Activated CD4-positive, alpha-beta T cell treated with anti-CD3 and anti-CD28 coated beads, Interleukin-2, amount 10 ng/mL, durations not matched to agents 7 days and 5 days (primary cell): ENCODE data around the gene MAGI2. TPM values are rescaled to one million over a fixed set of nuclear protein-coding genes. Genes with fewer than 3 reads are reported as not detected.

Source experiments
- CTCF ChIA-PET: fragments of 350-600 bp; sonication (Branson Sonifier 250); formaldehyde crosslinking; loops from one replicate; lab custom pipeline; 2021; ENCODE audit warnings: antibody characterized with exemption; lab: Charles Lee
- POLR2A ChIA-PET: fragments of 350-600 bp; sonication (Branson Sonifier 250); formaldehyde crosslinking; loops from one replicate; lab custom pipeline; 2021; ENCODE audit warnings: antibody characterized with exemption; lab: Charles Lee
- DNase-seq: peaks from one replicate; pipeline ENCODE4 v3.0.0-alpha.2; 2020
- H3K27ac Mint-ChIP-seq: one replicate; pipeline ENCODE4 v1.8.0; 2021; ENCODE audit warnings: mild to moderate bottlenecking, moderate library complexity, mixed read lengths
- H3K27me3 Mint-ChIP-seq: one replicate; pipeline ENCODE4 v1.8.0; 2021; ENCODE audit warnings: mixed read lengths
- H3K36me3 Mint-ChIP-seq: one replicate; pipeline ENCODE4 v1.8.0; 2021; ENCODE audit warnings: low read depth, mixed read lengths
- H3K4me1 Mint-ChIP-seq: one replicate; pipeline ENCODE4 v1.8.0; 2021; ENCODE audit warnings: mixed read lengths
- H3K4me3 Mint-ChIP-seq: one replicate; pipeline ENCODE4 v1.8.0; 2021; ENCODE audit warnings: mild to moderate bottlenecking, moderate library complexity, mixed read lengths
- H3K9me3 Mint-ChIP-seq: one replicate; pipeline ENCODE4 v1.8.0; 2021; ENCODE audit warnings: mixed read lengths
- total RNA-seq, 2 experiments: library from RNA; stranded (reverse); gene quantifications; one replicate each; pipeline ENCODE4 v1.2.3, GENCODE V29; 2021

Gene MAGI2
- total RNA-seq, 2 experiments from 2014 or later, result 0.05 to 0.10 TPM

- H3K36me3 Mint-ChIP-seq, result no peaks in the 10 kb centered on the region
- no peak for DNase-seq
- CTCF ChIA-PET, result no interaction called here
Measured at GRCh38 chr7:78173666-78174065, 1279.8 kb downstream of the MAGI2 start.

DNA sequence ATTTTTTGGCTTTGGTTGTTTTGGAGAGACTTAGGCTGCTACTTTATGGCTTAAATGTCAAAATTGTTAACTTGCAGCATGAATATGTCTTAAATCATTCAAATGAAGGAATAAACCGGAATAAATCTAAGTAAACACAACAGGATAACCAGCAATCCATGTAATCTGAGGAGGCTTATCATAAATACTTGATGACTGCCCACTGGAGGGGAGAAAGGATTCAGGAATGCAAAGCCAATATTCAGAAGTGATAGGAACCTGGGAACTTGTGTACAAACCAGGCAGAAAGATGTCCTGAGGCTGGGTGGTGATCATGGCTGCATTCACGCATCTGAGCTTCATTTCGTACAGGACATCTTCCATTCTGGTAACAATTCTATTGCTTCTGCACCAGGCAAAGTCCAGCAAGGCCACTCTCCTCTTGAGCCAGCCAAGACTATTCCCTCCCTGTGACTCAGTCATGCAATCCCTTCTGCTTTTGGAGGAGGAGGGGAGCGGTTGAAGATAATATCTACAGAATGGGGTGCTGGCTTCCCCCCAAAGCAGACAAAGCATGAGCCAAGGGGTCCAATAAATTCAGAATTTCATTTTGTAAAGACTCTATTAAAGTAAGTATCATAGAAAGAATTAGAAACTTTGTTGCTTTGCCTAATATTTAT is 1280.4 kb downstream of the MAGI2 start:
- CTCF ChIA-PET, result no interaction called here
- POLR2A ChIA-PET, result no interaction called here
- Mint-ChIP-seq H3K36me3 (no peaks in the 10 kb centered on the region), H3K4me3 (no peak overlapping the region), H3K9me3 (no peaks in the 10 kb centered on the region), H3K4me1 (no peaks in the 10 kb centered on the region), H3K27ac (no peak overlapping the region), H3K27me3 (peaks cover 4% of the 10 kb centered on the region)
- no peak for DNase-seq

More at GRCh38 chr7:78173666-78174065, 1279.8 kb downstream of the MAGI2 start:
- Mint-ChIP-seq H3K27ac (no peak overlapping the region), H3K9me3 (no peaks in the 10 kb centered on the region), H3K27me3 (peaks cover 4% of the 10 kb centered on the region), H3K4me3 (no peak overlapping the region), H3K4me1 (no peaks in the 10 kb centered on the region)
- POLR2A ChIA-PET, result no interaction called here

DNA sequence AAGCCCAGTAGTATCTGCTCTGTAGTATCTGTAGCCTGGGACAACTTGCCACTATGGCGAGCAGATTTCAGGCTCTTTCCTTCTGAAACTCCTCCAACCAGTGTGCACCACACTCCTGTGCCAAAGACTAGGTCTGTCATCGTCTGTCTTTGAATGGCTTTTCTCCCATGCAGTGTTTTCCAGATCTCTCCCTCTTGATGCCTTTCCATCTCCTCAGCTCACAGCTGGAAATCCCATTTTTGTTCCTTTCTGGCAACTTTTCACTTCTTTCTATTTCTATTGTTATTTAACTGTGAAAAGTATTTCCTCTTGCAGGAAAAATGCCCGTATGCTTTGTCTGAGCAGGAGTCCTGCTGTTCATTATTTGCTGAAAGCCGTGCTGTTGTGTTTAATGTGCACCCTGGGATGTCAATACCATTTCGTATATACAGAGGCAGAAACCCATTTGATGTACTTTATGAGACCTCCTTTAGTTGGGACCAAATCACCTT is 1281.2 kb downstream of the MAGI2 start:
- Mint-ChIP-seq H3K27ac (no peak overlapping the region), H3K4me3 (no peak overlapping the region), H3K9me3 (no peaks in the 10 kb centered on the region), H3K36me3 (no peaks in the 10 kb centered on the region), H3K4me1 (no peaks in the 10 kb centered on the region), H3K27me3 (peaks cover 2% of the 10 kb centered on the region)
- ChIA-PET CTCF (no interaction called here), POLR2A (no interaction called here)
- DNase-seq, result no peak

GRCh38 chr7:78171398-78171797 is 1282.1 kb downstream of the MAGI2 start:
- POLR2A ChIA-PET, result no interaction called here
- Mint-ChIP-seq H3K4me3 (no peak overlapping the region), H3K4me1 (no peaks in the 10 kb centered on the region), H3K36me3 (no peaks in the 10 kb centered on the region), H3K27ac (no peak overlapping the region), H3K9me3 (no peaks in the 10 kb centered on the region), H3K27me3 (peaks cover 2% of the 10 kb centered on the region)
- DNase-seq, result no peak
- CTCF ChIA-PET, result no interaction called here

DNA sequence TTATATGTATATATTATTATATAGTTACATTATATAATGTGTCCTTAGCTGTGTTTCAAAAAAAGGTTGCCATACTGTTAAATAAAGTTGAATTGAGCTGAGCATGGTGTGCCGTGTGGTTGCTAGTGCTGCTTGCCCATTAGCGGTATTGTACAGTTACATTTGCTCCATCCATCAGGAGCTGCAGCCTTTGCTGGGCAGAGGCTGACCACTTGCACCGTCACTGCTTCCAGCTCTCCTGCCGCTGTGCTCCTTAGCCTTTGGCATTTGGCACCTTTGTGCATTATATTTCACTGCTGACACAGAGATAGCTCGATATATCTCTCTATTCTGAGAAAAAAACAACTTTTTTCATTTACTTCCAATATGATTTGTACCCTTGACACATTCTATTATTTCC is 1282.7 kb downstream of the MAGI2 start:
- DNase-seq, result no peak
- Mint-ChIP-seq H3K4me3 (no peak overlapping the region), H3K27ac (no peak overlapping the region), H3K27me3 (peaks cover 2% of the 10 kb centered on the region), H3K4me1 (no peaks in the 10 kb centered on the region), H3K36me3 (no peaks in the 10 kb centered on the region), H3K9me3 (no peaks in the 10 kb centered on the region)
- ChIA-PET POLR2A (no interaction called here), CTCF (no interaction called here)

- CTCF ChIA-PET, result no interaction called here
- no peak overlapping the region for H3K27ac Mint-ChIP-seq
Measured at GRCh38 chr7:78169992-78170391, 1283.5 kb downstream of the MAGI2 start.

GRCh38 chr7:78168865-78169264 is 1284.6 kb downstream of the MAGI2 start:
- ChIA-PET POLR2A (no interaction called here), CTCF (no interaction called here)
- H3K27me3 Mint-ChIP-seq, result peaks cover 2% of the 10 kb centered on the region
- H3K36me3 Mint-ChIP-seq, result no peaks in the 10 kb centered on the region
- no peak overlapping the region for H3K4me3 Mint-ChIP-seq
- no peak overlapping the region for H3K27ac Mint-ChIP-seq
- H3K4me1 Mint-ChIP-seq, result no peaks in the 10 kb centered on the region
- H3K9me3 Mint-ChIP-seq, result no peaks in the 10 kb centered on the region
- DNase-seq, result no peak

More at GRCh38 chr7:78169992-78170391, 1283.5 kb downstream of the MAGI2 start:
- Mint-ChIP-seq H3K4me1 (no peaks in the 10 kb centered on the region), H3K27me3 (peaks cover 2% of the 10 kb centered on the region), H3K36me3 (no peaks in the 10 kb centered on the region), H3K9me3 (no peaks in the 10 kb centered on the region), H3K4me3 (no peak overlapping the region)
- no peak for DNase-seq
- POLR2A ChIA-PET, result no interaction called here

- Mint-ChIP-seq H3K27ac (no peak overlapping the region), H3K36me3 (no peaks in the 10 kb centered on the region), H3K27me3 (peaks cover 2% of the 10 kb centered on the region), H3K4me1 (no peaks in the 10 kb centered on the region), H3K9me3 (no peaks in the 10 kb centered on the region), H3K4me3 (no peak overlapping the region)
- ChIA-PET POLR2A (no interaction called here), CTCF (interaction anchor here (0.6 kb wide), 1 partner anchor 601 kb away, joined by 3 read pairs; no protein-coding TSS in a partner anchor)
- DNase-seq, result no peak
Measured at GRCh38 chr7:78167860-78168259, 1285.6 kb downstream of the MAGI2 start.

DNA sequence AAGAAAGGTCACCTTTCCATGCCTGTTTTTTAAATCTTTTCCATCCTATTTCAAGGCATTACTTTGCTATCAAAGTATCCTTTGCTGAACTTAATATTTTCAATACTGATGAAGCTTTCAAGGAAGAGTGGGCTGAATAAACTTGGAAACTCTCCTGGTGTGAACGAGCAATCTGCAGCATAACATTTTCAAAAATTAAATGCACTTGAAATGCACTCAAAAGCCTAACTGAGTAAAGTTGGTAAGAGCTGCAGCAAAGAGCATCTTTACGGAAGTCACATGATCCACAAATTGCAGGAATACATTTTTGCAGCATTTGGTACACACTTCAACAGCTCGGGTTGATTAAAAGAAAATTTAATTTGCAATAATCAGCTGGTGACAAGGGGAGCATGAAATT is 1287.6 kb downstream of the MAGI2 start:
- CTCF ChIA-PET, result no interaction called here

DNA sequence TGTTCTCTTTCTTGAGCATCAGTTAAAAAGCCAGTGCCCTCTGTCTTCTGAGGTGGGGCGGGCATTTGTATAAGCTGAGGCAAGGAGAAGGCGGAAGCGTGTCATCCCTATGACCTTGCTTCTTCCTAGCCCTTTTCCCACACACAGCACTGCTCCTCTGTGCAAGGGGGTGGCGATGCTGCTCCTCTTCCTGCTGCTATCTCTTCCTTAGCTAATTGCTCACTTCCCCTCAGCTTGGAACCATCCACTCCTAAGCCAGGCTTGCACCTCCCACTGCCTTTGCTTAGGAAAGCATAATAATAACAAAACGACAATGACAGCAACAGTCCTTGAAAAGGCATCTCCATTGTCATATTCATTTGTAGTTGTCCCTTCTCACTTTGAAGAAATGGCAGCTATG is 1288.0 kb downstream of the MAGI2 start:
- no peaks in the 10 kb centered on the region for H3K9me3 Mint-ChIP-seq
- no peak overlapping the region for H3K4me3 Mint-ChIP-seq
- no peaks in the 10 kb centered on the region for H3K4me1 Mint-ChIP-seq
- H3K36me3 Mint-ChIP-seq, result no peaks in the 10 kb centered on the region
- no peak overlapping the region for H3K27ac Mint-ChIP-seq
- no peak for DNase-seq
- POLR2A ChIA-PET, result no interaction called here
- CTCF ChIA-PET, result no interaction called here
- H3K27me3 Mint-ChIP-seq, result peaks cover 2% of the 10 kb centered on the region

More for the DNA sequence above, 1287.6 kb downstream of the MAGI2 start:
- H3K36me3 Mint-ChIP-seq, result no peaks in the 10 kb centered on the region
- no peak for DNase-seq
- H3K27me3 Mint-ChIP-seq, result peaks cover 2% of the 10 kb centered on the region
- H3K9me3 Mint-ChIP-seq, result no peaks in the 10 kb centered on the region
- POLR2A ChIA-PET, result no interaction called here
- no peaks in the 10 kb centered on the region for H3K4me1 Mint-ChIP-seq
- H3K4me3 Mint-ChIP-seq, result no peak overlapping the region
- H3K27ac Mint-ChIP-seq, result no peak overlapping the region

GRCh38 chr7:78164459-78164858 is 1289.0 kb downstream of the MAGI2 start:
- Mint-ChIP-seq H3K27me3 (peaks cover 6% of the 10 kb centered on the region), H3K9me3 (no peaks in the 10 kb centered on the region), H3K4me3 (no peak overlapping the region), H3K27ac (no peak overlapping the region), H3K4me1 (no peaks in the 10 kb centered on the region), H3K36me3 (no peaks in the 10 kb centered on the region)
- DNase-seq, result no peak
- ChIA-PET POLR2A (no interaction called here), CTCF (interaction anchor here (0.7 kb wide), 1 partner anchor 14 kb away, joined by 5 read pairs; no protein-coding TSS in a partner anchor)

- H3K36me3 Mint-ChIP-seq, result no peaks in the 10 kb centered on the region
- CTCF ChIA-PET, result no interaction called here
- DNase-seq, result no peak
- H3K27ac Mint-ChIP-seq, result no peak overlapping the region
- no peaks in the 10 kb centered on the region for H3K9me3 Mint-ChIP-seq
- no peak overlapping the region for H3K4me3 Mint-ChIP-seq
- peaks cover 7% of the 10 kb centered on the region for H3K27me3 Mint-ChIP-seq
- no peaks in the 10 kb centered on the region for H3K4me1 Mint-ChIP-seq
- POLR2A ChIA-PET, result no interaction called here
Measured at GRCh38 chr7:78161781-78162180, 1291.7 kb downstream of the MAGI2 start.

- CTCF ChIA-PET, result no interaction called here
- peaks cover 7% of the 10 kb centered on the region for H3K27me3 Mint-ChIP-seq
- POLR2A ChIA-PET, result no interaction called here
- DNase-seq, result no peak
- H3K27ac Mint-ChIP-seq, result no peak overlapping the region
- no peaks in the 10 kb centered on the region for H3K4me1 Mint-ChIP-seq
- H3K36me3 Mint-ChIP-seq, result no peaks in the 10 kb centered on the region
- no peaks in the 10 kb centered on the region for H3K9me3 Mint-ChIP-seq
- no peak overlapping the region for H3K4me3 Mint-ChIP-seq
Measured at GRCh38 chr7:78159545-78159944, 1293.9 kb downstream of the MAGI2 start.

DNA sequence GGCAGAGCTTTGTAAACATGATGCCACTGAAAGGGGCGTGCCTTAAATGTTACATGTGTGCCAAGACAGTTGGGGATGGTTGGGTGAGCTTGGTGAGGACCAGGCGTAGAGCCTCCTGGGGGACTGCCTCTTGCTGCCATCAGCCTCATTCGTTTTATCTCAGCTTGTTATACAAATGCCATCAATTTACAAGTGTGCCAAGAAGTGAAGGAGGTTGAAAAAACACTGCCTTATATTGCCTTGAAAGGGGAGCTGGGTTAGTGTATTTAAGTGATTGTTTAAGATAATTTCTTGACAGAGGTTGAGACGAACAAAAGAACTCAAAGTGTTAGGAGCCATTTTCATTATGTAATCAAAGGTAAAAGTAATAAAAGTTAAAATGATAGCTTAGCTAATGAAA is 1300.2 kb downstream of the MAGI2 start:
- Mint-ChIP-seq H3K4me1 (no peaks in the 10 kb centered on the region), H3K4me3 (no peak overlapping the region), H3K9me3 (no peaks in the 10 kb centered on the region), H3K27ac (no peak overlapping the region), H3K27me3 (no peaks in the 10 kb centered on the region), H3K36me3 (no peaks in the 10 kb centered on the region)
- DNase-seq, result no peak
- ChIA-PET CTCF (no interaction called here), POLR2A (no interaction called here)
